Embryonic facial prominence (tissue), 1 donor: ENCODE data around the gene SREK1.
A peak's percentile ranks its signal among the peaks of the same experiment; 100 is the strongest.

Experiments
- DNase-seq: peaks from one replicate; pipeline ENCODE4 v3.0.0-alpha.2; 2016; ENCODE audit errors: extremely low spot score

Gene SREK1

DNA sequence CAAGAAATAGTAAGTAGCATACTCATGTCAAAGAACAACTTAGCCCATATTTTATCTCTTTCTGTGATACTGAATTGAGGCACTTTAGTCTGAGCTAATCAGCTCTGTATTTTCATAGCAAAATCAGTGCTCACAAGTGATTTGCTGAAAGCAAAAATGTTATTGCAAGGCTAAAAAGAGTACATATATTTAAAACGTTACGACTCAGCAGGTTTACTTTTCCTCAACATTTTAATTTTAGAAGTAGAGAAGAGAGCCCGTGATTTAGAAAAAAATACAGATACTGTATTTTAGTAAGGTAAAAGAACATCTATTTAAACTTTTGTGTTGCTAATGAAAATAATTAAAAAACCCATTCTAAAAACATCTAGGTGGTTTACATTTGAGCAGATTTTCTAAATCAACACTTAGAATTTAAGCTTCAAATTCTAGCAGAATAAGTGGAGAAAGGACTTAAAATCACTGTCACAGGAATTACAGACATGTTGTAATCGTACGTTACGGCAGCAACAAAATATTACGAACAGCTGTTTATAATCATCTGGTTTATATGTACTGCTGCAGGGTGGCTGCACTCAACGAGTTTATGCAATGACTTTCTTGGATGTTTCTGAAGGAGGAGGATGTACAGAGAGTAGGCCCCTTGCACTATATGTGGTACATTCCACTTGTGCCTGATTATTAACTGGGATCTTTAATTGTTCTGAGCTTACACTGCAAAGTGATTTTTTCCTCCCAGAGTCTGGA, 20.1 kb downstream of the SREK1 start:
- peak; percentile 55 for DNase-seq

DNA sequence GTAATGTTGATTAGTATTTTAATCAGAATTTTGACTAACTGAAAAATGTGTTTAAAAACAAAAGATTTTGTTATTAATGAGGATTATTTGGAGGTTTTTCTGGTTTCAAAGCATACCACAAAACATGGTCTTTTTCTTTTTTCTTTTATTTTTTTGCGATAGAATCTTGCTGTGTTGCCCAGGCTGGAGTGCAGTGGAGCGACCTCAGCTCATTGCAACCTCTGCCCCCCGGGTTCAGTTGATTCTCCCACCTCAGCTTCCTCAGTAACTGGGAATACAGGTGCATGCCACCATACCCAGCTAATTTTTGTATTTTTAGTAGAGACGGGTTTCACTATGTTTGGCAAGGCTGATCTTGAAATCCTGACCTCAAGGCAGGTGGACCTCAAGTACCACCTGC, 24.1 kb downstream of the SREK1 start:
- no peak for DNase-seq

DNA sequence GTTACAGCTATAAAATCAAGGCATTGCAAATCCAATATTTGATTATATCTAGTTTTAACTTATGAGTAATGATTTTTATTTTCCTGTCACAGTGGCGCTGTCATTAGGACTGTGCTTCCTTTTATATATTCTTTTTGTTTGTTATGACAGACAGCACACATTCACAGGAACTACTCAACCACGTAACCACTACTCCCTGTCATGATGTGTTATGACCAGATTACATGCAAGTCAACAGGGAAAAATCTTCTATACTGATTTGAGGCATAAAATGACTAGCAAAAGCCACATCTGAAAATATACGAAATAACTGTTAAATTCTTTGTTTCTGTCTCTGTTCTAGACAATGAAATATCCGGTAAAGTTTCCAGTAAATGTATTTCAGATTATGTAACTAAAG, 25.4 kb downstream of the SREK1 start:
- no peak for DNase-seq

DNA sequence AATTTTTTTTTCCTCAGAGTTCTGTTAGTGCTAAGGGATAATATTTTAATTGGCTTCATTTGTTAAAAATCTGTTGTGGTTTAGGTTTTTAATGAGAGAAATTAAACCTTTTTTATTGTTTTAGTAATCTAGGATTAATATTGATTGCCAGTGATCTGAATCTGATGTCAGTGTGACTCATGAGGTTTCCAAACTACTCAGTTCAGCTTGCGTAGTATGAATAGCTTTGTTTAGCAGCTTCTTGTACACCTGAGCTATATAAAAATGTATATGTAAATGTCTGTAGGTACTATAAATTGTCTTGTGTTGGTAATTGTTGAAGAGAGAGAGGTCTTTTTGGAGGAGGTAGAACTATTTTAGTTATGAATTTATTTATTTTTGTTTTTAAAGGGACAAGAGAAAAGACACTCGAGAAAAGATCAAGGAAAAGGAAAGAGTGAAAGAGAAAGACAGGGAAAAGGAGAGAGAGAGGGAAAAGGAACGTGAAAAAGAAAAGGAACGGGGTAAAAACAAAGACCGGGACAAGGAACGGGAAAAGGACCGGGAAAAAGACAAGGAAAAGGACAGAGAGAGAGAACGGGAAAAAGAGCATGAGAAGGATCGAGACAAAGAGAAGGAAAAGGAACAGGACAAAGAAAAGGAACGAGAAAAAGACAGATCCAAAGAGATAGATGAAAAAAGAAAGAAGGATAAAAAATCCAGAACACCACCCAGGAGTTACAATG, 26.3 kb downstream of the SREK1 start:
- no peak for DNase-seq

DNA sequence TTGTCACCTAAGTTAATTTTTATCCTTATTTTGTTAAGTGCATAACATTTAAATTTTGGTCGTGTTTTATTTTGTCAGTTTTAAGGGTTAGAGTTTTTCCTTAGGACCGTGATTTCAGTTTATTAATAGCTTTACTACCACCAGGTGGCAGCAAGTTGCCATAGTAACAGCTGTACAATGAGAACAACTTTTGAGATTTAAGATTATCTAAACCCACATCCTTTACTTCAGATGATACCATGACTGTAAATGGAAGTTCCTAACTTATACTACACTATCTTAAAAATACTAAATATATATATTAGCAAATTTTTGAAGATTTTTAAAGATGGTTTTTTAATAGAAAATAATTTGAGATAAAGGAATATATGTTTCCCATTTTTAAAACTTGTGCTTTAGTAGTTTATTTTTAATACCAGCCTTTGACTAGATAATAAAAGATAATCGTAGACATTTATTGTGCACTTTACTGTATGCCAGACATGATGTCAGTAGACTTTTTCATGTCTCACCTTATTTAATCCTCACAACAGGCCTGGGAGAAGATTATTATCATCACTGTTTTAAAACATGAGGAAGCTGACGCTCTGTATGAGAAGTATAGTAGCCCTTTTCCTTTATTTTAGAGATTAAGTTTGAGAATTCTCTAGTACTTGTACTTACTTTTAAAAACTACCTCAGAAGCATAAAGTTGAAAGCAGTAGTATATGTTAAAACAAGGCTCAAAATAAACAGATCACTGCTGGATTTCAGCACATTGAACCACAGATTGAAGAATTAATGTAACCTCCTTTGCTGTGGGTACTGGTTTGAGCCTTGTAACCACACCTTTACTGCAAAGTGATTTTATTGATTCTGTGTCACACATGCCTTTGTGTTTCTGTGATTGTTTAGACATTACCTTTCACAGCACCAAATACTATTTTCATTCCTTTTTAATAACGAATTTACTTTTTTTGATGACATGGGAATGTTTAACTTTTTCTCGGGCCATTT, 27.5 kb downstream of the SREK1 start:
- peak; percentile 41 for DNase-seq

DNA sequence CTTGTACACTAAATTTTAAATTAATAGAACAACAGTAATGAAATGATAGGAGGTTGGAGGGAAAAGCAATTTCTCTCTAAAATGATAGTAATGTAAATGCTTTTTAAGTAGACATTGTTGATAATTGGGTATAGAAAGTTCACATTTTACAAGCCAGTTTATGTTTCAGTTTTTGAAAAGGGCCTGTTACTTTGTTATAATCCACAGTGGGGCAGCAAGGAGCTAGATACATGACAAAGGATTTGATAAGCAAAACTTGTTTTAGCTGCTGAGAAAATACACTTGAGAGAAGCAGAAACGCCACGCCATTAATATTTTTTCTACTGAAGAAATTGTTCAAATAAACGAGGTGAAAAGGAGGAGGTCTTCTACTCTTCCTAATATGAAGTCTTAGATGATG, 30.2 kb downstream of the SREK1 start:
- no peak for DNase-seq

DNA sequence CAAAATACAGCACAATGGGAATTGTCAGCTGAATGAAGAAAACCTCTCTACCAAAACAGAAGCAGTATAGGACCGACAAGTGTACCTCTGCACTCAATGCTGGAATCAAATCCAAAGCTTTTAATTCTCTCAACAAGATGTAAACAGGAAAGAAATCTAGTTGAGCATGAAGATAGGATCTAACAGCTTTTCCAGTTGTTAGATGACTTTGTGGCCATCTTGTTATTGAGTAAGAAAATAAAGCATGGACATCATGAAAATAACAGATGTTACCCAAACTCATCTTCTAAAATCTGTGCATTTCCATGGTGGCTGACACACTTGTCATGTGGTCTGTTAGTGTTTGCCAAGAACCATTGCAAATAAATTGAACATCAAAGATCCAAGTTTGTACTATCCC, 34.7 kb downstream of the SREK1 start:
- no peak for DNase-seq

DNA sequence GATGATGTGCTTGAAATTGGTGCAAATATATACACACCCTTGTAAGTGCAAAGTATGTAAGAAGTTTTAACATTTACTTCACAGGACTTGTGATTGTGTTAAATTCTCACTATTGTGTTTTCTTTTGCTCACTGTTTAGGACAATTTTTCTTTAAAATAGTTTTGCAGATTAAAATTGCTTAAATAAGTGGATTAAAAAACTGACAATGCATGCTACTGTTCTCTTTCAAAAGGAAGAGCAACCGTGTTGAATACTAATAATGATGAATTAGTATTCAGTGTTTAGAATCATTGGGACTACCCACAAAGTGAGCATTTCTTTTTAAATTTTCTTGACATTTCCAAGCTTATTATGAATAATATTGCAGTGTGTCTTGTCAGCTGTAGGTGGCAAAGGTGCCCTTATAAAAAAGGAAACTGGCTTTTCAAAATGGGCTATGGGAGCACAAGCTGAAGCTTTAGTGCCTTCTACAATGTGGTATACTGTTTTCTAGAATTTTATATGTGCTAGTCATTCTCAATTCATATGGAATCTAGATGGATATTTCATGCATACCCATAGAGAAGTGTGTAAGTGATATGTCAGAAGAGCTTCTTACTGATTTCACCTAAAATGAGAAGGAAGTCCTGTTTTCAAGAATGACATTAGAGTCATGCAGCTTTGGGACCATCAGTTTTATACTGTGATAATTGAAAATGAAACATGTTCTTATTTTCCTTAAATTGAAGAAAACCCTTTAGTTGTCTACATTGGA, 35.4 kb downstream of the SREK1 start:
- DNase-seq = no peak

DNA sequence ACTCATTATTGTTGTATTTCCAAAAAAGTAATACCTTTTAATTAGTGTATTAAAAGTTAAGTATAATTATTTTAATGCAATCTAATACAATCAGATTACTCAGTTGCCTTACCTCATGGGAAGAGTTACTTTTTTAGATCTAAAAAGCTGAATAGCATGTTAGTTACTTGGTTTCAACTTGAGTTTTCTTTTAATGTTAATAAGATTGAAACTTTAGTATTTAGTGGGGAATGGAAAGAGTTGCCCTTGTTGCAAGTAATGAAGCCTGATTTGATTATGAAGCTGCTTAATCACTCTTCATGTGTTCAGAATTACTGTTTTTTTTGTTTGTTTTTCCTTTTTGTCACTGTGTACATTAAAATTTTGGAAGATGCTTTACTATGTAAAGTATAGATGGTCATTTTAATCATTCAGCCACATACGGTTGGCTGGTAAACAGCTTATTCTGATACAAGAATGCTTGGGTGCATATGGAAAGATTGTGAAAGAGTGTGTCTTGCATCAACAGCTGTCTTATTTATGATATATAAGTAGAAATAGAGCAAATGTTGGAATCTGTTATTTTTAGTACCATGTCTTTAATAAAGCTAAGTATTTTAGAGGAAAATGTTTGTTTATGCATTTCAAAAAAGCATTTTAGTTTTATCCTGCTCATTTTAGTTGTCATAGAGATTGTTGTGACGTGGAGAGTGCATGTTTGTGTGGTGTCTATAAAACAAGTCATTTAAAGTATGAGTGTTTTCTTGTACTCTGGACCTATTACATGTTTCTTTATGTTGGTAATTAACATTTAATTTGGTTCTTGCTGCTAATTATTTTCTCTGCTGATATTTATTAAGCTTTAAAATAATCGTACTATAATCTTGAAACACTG, 36.4 kb downstream of the SREK1 start:
- DNase-seq = no peak

DNA sequence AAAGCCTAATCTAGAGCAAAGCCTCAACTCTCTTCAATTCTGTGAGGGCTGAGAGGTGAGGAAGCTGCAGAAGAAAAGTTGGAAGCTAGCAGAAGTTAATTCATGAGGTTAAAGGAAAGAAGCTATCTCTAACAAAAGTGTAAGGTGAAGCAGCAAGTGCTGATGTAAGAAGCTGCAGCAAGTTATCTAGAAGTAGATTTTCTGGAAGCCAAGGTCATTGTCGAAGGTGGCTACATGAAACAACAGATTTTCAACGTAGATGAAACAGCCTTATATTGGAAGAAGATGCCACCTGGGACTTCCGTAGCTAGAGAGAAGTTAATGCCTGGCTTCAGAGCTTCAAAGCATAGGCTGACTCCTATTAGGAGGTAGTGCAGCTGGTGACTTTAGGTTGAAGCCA, 42.0 kb downstream of the SREK1 start:
- DNase-seq = no peak

DNA sequence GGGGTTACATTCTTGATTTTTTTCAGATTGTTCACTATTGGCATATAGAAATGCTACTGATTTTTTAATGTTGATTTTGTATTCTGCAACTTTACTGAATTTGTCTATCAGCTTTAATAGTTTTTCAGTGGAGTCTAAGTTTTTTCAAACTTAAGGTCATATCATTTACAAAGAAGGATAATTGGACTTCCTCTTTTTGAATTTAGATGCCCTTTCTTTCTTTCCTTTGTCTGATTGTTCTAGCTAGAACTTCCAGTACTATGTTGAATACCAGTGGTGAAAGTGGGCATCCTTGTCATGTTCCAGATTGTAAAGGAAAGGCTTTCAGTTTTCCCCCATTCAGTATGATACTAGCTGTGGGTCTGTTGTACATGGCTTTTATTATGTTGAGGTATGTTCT, 49.3 kb downstream of the SREK1 start:
- DNase-seq = no peak

DNA sequence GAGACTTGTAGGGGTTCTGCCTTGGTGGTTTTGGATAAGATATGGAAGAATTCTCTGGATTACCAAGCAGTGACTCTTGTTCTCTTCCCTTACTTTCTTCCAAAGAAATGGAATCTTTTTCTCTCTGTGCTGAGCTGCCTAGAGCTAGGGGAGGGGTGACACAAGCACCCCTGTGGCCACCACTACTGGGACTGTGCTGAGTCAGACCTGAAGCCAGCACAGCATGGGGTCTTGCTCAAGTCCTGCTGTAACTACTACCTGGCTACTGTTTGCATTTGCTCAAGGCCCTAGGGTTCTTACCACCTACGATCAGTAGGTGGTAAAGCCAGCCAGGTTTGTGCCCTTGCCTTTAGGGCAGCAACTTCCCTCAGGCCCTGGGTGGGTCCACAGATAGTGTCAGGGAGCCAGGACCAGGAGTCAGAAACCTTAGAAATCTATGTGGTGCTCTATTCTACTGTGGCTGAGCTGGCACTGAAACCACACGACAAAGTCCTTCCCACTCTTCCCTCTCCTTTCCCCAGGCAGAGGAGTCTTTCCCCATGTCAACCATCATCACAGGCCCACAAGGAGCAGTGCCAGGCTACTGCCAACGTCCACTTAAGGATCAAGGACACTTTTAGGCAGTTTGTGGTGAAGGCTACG, 53.8 kb downstream of the SREK1 start:
- DNase-seq = no peak

DNA sequence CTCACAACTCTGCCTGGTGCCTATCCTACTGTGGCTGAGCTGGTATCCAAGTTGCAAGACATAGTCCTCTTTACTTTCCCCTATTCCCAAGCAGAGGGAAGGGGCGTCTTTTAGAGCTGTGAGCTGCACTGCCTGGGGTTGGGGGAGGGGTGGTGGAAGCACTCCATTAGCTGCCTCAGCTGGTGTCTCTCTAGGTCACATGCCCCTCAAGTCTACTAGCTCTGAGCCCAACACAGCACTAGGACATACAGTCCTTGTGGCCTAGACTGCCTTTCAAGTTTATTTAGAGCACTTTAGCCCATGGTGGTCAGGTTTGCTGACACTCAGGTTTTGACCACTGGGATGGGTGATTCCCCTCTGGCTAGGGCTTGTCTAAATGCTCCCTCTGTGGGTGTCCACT, 54.7 kb downstream of the SREK1 start:
- no peak for DNase-seq

DNA sequence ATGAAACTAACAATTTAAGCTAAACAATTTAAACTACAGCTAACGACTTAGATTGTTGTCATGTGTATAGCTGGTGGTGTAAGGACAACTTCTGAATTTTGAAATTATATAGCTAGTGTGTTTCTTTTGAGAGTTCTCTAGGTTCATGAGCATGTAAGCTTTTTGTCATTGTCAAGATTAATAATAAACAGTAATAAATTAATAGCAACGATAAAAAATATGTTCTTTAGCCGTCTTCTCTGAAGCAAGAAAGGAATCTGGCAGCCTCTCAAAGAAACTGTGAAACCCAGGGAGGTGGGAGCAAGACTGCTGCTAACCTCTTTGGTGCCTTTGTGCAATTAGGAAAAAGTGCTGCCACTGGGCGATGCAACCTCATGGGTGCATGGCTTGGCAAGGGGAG, 59.4 kb downstream of the SREK1 start:
- no peak for DNase-seq

DNA sequence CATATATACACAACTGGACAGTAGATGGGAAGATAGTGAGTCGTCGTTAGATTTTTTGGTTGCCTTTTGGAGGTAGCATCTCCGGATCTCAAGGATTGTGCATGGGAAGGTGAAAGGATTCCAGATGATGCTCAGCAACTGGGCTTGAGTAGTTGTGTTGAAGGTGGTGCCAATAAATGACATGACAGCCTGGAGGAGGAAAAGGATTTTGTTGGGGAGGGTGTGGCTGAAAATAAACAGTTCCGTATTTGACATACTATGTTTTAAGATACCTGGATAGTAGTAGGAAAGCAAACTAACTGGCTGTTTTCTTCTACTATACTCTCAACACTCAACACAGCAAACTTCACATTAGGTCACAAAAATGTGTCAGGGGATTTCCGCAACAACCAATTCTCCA, 62.4 kb downstream of the SREK1 start:
- no peak for DNase-seq

DNA sequence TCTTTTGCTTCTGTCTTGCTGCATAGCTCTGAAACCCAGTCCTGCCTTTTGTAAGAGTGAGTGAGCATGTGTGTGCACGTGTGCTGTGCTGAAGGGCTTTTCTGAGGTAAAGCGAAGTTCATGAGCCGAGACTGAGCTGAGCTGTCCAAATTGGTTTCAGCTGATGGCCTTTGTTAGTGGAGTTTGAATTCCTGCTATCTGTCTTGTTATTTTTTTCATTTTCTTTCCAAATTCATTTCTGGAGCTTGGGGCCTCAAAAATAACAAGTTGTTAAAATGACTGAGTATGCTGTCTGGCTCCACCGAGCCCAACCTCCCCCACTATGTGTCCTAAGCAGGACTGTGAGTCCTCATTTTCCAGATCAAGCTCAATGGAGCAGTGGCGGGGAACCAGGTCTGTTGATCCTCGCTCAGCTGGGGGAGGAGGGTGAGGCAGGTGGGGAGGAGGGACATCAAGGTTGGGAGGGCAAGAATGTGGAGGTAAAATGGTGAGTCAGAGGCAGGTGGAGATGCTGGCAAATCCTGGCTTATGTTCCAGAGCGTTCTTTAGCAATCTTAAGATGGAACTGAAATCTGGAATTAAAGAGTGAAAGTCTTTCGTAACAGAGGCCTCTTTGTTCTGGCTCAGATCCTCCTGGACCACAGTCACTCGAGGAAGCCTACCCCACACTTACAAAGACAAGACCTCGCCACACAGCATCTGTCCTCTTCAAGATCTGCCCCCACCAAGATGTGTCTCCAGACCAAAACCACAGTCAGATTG, 63.9 kb downstream of the SREK1 start:
- DNase-seq = peak; percentile 15

DNA sequence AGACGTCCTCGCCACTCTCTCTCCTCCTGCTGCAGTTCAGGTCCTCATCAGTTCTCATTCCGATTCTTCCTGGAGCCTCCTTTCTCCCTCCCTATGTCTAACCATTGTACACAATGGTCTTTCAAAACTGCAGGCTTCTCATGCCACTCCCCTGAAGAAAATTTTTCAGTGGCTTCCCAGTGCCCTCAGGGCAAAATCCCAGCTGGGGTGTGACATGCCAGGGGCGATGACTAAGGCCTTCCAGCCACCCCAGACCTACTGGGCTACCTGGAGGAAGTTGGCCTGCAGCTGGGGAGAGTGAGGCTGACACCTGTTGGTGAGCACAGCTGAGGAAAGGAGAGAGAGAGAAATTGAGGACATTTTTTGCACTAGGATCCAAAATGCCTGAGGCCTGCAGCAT, 65.2 kb downstream of the SREK1 start:
- no peak for DNase-seq

DNA sequence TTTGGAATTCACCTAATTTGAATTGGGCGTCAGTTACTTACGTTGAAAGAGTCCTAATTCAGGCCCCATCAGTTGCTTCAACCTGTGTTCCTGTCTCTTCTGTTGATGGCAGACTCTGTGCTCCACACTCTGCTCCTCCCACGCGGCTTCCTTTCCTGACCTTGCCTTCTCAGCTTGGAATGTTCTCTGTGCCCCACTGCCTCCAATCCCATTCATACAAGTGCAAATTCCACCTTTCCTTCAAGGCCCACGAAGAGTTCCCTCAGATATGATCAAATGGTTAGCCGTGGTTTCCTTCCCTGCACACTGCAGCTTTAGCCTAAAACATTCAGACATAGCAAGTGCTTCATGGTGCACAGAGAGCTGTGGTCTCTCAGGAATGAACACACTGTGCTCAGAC, 65.7 kb downstream of the SREK1 start:
- no peak for DNase-seq

DNA sequence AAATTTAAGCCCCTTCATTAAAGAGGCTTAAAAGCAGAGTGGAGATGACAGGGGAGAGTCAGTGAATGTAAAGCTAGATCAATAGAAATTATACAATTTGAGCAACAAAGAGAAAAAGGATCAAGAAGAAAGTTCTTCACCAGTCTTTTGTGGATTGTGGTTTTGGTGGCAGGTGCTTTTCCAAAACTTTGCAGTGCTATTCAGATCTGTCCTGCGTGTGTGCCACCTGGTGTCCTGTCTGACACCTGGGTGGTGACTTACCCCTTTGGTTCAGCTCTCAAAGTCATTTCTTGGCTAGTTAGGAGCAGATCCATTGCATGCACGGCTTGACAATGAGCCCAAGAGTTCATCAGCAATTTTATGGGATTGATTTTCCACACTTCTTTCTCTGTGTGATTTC, 69.4 kb downstream of the SREK1 start:
- no peak for DNase-seq
